RPMI7951 (cell line): ENCODE measurements around the gene ADIPOQ. TPM values are rescaled to one million over a fixed set of nuclear protein-coding genes. Genes with fewer than 3 reads are reported as not detected.
"Not testable (repeated sequence)": the region's sequence is repeated elsewhere in the genome, so short reads cannot be mapped to it uniquely, and the experiment has no call there.

Experiments
- DNase-seq: peaks from one replicate; pipeline ENCODE4 v3.0.0-alpha.2; 2012; ENCODE audit warnings: low read depth
- total RNA-seq: library from RNA; depleted of rRNA; stranded (reverse); fragments of >200 nt; shearing (Covaris generic); gene quantifications from 2 replicates; pipeline ENCODE4 v1.2.3, GENCODE V29; 2014; rRNA removed

The ADIPOQ gene
- not detected in 2 replicates for total RNA-seq

DNA sequence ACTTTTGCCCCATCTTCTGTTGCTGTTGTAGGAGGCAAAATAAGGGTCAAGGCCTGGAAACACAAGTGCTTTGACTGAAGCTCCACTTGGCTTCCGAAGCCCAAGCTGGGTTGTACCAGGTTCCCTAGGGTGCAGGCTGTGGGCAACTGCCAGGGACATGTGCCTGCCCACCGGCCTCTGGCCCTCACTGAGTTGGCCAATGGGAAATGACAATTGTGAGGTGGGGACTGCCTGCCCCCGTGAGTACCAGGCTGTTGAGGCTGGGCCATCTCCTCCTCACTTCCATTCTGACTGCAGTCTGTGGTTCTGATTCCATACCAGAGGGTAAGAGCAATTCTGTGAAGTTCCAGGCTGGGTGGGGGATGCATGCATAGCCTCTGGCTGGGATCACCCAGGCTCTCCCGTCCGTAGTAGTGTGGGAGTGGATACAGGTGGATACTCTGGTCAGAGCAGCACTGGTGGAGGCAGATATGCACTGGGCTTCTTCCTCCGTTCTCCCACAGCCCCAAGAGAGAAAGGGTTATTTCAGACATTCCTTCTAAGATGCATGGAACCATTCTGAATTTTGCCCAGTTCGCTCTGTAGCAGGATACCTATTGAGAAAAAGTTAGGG is at the start of gene ADIPOQ:
TSS of gene ADIPOQ (plus strand) at position 285 of the 613 bp plus-strand sequence. CDS start 10,349 bp downstream, outside the sequence.
- DNase-seq: no peak

DNA sequence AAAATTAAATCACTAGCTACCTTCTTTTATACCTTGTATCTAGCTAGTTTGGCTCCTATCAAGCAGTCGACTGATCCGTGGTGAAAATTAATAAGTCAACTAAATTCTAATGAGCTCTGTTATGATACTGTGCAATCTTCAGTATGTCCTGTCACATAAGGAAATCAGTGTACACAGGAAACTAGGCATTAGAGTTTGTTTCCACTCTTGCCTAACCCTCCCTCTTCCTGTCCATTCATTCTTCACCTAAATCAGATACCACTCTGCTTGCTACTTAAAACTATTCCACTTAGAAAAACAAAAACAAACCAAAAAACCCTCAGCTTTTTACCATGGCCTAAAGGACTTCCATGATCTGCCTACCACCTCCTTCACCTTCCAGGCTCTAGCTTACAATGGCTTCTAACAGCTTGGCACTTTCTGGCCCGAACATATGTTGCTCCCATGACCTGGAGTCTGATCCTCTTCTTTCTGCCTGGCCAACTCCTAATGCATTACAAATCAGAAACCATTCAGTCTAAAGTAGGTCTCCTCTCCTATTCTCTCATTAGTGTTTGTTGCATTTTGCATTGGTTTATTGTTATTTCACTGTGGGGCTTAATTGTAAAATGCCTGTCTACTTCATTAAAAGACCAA is 44.2 kb upstream of the ADIPOQ start:
- no peak for DNase-seq

DNA sequence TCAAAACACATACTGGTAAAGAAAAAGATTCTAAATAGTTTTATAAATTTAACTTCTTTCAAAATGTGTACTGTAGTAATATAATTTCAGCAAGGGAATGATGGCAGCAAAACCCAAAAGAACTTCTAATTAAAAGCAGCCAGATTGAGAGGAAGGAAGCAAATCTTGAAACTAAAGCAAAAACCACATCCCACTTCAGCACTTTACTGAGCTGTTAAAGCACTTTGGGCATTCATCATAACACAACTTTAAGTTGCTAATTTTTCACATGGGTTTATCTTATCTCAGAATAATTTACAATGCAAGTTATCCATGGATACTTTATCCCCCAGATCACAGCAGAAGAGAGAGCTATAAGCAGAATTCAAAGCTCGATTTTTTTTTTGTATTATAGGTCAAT is 42.2 kb upstream of the ADIPOQ start:
- no peak for DNase-seq

DNA sequence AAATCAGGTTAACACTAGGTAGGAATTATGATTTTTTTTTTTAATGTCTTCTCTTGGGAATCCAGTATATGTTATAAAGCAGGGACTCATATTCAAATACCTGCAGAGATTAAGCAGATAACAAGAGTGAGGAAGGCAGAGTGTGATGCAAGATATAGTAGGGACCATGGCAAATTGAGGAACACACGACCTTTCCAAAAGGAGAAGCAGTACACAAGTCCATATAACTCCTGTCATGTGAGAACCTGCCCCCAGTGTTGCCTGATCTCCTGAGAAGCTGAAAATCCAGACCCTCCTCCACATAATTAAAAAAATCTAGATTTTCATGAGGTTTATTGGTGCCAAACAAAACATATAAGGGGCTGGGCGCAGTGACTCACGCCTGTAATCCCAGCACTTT is 39.8 kb upstream of the ADIPOQ start:
- DNase-seq: no peak

DNA sequence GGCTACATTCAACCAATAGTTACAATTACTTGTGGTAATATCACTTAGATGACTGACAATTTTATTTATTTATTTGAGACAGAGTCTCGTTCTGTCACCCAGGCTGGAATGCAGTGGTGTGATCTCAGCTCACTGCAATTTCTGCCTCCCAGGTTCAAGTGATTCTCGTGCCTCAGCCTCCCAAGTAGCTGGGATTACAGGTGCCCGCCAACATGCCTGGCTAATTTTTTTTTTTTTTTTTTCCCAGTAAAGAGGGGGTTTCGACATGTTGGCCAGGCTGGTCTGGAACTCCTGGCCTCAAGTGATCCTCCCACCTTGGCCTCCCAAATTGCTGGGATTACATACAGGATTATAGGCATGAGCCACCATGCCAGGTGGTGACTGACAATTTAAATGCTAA is 39.1 kb upstream of the ADIPOQ start:
- not testable (repeated sequence) for DNase-seq

DNA sequence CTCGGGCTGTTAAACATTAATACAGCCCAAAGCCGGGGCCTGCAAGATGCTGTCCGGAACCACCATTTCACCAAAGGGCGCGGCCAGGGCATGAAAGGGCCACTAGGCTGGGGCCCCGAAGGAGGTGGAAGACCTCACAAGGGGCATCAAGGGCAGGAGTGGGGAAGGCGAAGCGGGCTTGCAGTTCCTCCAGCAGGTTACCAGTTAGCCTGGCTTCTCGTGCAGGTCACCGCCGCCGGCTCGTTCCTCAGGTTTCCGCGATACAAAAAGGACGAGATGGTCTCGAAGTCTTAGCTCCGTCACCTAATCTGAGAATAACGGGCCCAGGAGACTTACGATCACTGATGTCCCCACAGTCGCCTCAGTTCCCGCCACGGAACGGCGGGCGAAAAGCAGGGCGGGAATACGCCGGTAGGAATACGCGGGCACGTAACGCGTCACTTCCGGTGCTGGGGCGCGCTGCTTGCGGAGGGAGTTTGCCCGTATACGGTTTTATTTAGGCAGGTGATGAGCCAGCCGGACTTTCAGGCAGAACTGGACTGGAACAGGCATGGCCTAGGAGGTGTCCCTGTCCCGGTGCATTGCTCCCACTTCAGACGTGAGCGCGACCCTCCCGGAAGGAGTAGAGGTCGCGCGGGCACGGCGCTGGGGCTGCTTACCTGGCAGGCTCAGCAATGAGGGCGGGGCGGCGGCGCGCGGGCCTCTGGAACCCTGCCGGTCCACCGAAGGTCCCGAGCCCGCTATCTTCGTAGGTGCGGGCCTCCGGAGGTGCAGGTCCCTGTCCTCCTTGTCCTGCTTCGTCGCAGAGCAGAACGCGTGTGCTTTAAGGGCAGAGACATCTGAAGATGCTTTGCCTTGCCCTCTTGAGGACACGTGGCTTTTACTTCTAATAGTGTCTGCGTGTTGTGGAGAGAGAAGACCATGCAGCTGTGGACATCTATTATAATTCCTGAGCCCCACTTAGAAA is 36.1 kb upstream of the ADIPOQ start, which contains the start of gene RFC4:
TSS of gene RFC4 (minus strand) at position 394 of the 967 bp plus-strand sequence. CDS start 1,769 bp downstream, outside the sequence.
- DNase-seq: peak; percentile 77

DNA sequence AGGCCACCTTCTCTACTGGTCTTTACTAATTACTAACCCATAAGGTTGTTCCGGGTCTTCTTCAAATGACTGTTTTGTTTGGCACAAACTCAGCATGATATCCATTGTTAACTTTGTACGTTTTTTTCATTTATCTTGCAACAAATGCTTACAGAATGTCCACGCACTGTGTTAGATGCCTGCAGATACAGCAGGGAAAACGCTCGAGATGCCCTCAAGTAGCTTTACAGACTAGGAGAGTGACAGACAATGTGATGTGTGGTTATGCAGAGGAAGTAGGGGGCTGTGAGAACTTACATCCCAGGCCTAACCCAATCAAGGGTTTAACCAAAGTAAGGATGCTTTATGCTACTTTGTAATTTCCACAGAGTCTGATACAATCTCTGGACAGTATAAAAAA is 35.3 kb upstream of the ADIPOQ start:
- no peak for DNase-seq

DNA sequence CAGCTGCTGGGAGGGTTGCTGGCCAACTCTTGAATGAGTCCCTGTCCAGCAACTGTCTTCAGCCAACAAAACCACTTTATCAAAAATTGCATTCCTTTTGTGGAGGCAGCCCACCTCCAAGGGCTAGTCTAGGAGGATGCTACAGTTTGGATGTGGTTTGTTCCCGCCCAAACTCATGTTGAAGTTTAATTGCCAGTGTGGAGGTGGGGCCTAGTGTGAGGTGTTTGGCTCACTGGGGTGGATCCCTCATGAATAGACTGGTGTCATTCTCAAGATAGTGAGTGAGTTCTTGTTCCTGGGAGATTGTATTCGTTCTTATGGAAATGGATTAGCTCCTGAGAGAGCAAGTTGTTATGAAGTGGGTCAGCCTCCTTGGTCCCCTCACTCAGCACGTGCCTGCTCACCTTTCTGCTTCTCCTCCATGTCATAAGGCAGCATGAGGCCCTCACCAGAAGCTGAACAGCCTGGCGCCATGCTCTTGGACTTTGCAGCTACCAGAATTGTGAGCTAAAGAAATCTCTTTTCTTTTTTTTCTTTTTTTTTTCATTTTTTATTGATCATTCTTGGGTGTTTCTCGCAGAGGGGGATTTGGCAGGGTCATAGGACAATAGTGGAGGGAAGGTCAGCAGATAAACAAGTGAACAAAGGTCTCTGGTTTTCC is 32.0 kb upstream of the ADIPOQ start:
- no peak for DNase-seq

DNA sequence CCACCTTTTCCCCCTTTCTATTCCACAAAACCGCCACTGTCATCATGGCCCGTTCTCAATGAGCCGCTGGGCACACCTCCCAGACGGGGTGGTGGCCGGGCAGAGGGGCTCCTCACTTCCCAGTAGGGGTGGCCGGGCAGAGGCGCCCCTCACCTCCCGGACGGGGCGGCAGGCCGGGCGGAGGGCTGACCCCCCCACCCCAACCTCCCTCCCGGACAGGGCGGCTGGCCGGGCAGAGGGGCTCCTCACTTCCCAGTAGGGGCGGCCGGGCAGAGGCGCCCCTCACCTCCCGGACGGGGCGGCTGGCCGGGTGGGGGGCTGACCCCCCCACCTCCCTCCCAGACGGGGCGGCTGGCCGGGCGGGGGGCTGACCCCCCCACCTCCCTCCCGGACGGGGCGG is 31.2 kb upstream of the ADIPOQ start:
- not testable (repeated sequence) for DNase-seq

DNA sequence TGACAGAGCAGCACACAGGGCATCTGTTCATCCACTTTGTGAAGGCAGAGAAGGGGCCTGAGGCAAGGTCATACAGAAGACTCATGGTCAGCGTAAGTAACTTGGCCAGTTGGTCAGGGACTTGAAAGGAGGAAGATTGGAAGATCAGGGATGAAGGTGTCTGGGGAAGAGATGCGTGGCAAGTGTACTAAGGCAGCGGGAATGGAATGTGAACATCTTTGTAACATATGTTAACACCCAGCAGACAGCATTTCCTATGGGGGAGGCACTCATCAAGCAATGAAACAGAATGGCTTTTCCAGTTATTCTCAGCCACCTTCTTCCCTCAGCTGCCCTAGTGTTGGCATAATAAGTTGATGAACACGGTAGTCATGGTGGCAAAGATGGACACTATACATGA is 28.4 kb upstream of the ADIPOQ start:
- no peak for DNase-seq

DNA sequence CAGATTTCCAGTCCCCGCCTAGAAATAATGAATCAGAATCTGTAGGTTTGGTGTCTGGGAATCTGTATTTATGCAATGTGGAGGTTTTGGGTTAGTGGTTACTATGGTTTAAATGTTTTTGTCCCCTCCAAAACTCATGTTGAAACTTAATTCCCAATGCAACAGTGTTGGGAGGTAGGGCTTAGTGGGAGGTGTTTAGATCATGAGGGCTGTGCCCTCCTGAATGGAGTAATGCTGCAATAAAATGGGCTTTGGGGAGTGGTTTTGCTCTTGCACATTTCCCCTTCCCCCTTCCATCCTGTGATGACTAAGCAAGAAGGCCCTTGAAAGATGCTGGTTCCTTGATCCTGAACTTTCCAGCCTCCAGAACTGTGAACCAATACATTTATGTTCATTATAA is 27.1 kb upstream of the ADIPOQ start:
- peak; percentile 67 for DNase-seq

DNA sequence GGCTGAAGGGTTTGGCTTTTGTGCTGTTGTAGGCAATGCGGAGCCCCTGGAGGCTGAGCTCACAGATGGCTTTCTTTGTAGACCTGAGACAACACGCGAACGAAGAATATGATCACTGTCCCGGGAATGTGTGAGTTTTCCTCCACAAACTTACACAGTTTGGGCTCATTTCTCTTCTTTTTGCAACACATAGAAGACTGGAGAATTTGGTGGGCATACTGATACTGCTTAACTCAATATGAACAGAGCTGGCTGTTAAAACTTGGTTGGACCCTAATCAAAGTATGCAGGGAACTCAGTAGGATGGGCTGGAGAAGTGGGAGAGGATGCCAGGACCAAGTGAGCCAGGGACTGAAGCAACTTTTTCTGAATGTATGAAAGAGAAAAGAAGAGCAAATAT is 24.0 kb upstream of the ADIPOQ start:
- no peak for DNase-seq

DNA sequence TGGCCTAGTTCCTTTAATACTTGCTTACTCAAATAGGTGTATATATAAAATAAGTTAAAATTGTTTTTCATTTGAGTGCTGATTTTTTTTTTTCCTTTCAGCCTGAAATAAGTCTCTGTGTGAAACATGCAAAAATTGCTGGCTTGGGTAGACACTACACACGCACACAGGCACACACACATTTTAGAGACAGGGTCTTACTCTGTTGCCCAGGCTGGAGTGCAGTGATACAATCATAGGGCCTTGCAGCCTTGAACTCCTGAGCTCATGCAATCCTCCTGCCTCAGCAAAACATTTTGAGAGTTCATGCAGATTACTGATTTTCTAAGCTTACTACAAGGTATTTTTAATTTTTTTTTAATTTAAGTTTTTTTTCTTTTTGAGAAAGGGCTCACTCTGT is 23.6 kb upstream of the ADIPOQ start:
- no peak for DNase-seq

DNA sequence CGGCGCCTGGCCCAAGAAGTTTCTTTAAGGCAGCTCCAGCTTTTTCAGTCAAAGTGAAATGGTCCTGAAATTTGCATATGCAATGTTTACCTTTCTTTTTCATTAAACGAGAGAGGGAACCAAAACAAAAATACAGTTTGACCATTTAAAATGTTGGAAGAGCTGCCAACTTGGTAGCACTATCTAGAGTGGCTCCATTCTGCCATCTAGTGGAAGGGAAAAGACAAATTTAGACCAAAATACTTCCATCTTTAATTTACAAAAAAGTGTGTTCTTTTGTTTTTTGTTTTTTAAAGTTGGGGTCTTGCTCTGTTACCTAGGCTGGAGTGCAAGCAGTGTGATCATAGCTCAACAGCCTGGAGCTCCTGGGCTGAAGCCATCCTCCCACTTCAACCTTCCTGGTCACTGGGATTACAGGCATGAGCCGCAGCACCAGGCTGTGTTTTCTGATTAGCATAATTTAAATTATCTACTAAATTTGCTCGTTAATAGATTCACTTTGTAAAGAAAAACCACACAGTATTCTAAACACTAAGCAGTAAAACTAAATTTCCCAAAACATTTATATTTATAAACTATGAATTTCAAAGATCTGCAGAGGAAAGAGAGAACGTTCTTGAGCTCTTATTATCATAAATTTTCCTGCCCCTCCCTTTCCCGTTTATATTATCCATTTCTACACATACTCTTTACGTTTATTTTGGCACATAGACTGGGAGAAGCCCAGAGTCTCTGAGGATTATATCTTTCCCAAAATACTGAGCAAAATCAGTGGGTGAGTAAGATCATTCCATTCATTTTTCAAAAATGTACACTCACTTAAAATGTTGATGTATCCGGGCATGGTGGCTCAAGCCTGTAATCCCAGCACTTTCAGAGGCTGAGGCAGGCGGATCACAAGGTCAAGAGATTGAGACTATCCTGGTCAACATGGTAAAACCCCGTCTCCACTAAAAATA is 20.8 kb upstream of the ADIPOQ start:
- peak; percentile 60 for DNase-seq

DNA sequence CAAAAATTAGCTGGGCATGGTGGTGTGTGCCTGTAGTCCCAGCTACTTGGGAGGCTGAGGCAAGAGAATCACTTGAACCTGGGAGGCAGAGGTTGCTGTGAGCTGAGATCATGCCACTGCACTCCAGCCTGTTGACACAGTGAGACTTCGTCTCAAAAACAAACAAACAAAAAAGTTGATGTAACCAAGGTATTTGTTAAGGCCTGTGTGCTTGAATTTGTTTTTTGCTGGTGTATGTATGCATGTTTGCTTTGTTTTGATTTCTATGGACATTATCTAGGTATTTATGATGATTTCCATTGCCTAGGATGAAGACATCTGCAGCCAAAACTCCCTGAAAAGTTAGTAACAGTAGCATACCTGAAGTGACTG is 20.1 kb upstream of the ADIPOQ start:
- not testable (repeated sequence) for DNase-seq

DNA sequence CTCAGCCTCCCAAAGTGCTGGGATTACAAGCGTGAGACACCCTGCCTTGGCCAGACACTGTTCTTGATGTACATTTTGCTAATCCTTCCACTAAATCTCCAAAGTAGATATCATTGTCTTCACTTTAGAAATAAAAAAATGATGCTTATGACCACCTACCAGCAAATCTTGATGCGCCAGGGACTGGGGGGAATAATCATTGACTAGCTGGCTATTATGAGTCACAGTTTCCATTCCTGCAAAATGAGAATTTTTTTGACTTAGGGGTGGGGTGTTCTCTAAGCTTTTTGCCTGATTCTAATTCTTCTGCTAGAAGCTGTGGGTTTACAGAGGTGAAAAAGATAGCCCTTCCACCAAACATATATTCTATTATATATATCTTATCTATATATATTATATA is 19.1 kb upstream of the ADIPOQ start:
- no peak for DNase-seq

DNA sequence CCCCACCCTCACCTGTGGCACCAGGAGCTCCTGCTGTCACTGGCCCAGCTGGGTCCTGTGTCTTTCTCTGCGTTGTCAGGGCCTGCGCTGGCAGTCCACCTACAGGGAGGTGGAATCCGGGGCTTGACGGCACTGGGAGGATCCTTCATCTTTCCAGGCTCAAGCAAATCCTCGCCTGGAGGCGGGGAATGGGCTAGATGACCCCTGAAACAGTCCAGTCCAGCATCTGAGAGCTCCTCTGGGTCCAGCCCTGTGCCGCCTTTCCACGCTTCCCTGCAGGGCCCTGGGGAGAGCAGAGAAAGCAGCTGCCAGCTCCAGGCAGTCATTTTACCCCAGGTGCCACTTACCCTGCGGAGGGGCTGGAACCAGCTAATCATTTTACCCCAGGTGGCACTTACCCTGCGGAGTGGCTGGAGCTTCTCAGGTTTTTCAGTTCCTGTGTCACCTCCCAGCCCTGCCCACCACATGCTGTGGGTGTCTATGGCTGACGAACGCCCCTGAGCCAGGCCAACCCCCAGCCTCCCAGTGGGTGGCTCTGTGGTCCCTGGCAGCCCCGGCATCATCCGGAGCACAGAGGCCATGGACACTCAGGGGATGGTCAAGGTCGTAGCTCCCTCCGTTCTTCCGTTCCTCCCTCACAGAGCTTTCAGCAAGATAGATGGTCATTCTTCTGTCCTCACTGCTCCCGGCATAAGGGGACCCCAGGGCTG is 17.9 kb upstream of the ADIPOQ start:
- DNase-seq: no peak

DNA sequence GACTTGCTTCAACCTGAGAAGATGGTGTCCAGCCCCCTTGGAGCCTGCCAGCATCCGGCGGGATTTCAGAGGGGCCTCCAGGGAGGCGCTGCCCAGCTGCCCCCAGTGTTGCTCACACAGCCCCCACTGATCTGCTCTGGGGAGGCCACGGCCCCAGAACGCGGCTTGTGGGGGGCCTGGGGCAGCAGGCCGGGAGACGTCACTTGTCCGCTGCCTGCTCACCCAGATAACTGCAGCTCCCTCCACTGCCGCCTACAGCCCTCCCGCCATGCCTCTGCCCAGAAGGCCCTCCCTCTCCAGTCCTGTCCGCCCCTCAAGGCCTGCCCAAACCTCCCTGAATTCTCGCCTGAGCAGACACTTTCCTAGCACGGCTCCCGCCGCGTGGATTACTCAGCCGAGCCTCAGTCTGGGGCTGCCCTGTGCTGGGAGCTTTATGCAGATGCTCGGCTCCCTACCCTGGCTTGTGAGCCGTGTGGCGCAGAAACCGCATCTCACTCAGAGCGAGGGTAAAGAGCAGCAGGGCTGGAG is 17.2 kb upstream of the ADIPOQ start:
- no peak for DNase-seq

DNA sequence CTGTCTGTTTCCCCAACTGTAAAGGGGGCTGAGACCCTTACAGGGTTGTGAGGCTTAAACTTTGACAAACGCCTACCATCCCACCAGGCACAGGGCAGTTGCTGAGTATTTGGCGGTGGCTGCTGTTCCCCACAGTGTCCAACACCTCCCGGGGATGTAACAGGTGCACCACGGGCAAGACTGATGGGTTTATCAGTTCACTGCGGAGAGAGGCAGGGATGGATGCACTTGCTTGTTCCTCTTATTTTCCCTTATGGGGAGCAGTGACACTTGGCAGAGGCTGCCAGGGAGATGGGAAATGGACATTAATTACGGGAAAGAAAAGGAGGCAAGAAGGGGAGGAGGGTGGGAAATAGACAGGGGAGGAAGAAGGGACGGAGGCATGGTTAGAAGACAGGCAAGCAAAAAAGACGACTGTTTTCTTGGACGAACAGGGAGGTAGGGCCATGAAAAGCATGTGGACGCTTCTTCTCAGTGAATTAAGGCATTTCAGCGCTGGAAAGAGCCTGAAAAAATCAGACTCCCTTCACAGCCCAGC is 16.6 kb upstream of the ADIPOQ start:
- no peak for DNase-seq
